ENCODE measurements around the gene SNTB2. TPM values are rescaled to one million over a fixed set of nuclear protein-coding genes. Genes with fewer than 3 reads are reported as not detected.

Gene SNTB2
- total RNA-seq, 1 donor from 2014 or later = 49.5 TPM

DNA sequence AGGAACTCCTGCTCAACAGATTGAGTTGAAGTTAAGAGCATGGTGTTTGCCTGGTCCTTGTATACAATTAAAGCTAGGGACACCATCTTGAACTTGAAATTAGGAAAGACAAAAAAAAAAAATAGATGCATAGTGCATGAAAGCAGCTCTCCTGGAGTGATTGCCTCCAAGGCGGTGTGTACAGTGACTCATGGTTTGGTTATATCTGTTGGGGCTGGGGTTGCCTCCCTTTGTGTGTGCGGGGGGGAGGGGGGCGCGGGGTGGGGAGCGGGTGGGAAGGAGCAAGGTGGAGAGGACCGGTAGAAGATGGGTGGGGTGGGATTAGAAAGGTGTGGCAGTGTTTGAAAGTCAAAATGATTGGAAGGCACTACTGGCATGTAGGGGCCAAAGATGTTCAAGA lies 161.3 kb downstream of the SNTB2 start:
- H3K9me3 Mint-ChIP-seq (ENCODE audit: low read depth) = no peaks in the 10 kb centered on the region
- no peaks in the 10 kb centered on the region for H3K4me1 Mint-ChIP-seq (ENCODE audit: low read depth)
- no peak for DNase-seq (ENCODE audit: low spot score)
- no peaks in the 10 kb centered on the region for H3K27me3 Mint-ChIP-seq (ENCODE audit: low read depth)
- H3K4me3 Mint-ChIP-seq (ENCODE audit: unreplicated experiment) = no peak overlapping the region
- no peak overlapping the region for H3K27ac Mint-ChIP-seq (ENCODE audit: unreplicated experiment)
- peaks cover 4% of the 10 kb centered on the region for H3K36me3 Mint-ChIP-seq (ENCODE audit: low read depth)
- TF ChIP-seq, protein P1, sequence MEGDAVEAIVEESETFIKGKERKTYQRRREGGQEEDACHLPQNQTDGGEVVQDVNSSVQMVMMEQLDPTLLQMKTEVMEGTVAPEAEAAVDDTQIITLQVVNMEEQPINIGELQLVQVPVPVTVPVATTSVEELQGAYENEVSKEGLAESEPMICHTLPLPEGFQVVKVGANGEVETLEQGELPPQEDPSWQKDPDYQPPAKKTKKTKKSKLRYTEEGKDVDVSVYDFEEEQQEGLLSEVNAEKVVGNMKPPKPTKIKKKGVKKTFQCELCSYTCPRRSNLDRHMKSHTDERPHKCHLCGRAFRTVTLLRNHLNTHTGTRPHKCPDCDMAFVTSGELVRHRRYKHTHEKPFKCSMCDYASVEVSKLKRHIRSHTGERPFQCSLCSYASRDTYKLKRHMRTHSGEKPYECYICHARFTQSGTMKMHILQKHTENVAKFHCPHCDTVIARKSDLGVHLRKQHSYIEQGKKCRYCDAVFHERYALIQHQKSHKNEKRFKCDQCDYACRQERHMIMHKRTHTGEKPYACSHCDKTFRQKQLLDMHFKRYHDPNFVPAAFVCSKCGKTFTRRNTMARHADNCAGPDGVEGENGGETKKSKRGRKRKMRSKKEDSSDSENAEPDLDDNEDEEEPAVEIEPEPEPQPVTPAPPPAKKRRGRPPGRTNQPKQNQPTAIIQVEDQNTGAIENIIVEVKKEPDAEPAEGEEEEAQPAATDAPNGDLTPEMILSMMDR (IDR thresholded peaks at IDR 0.05) = no peak

DNA sequence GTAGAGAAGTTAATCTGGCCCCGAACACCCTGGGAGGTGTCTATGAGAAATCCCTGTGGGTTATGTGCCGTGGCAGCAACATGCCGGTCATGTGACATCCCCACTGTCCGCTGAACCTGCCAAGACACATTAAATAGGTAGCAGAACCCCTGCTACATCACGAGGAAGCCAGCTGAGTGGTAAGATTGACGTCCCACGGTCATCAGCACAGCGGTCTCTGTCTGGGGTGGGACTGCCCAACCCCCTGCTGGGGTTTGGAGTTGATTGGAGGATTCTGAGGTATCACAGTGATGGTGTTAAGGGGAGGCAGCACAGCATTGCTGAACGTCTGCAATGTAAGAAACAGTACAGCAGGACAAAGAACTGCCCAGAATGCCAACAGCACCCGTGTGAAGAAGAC lies 162.6 kb downstream of the SNTB2 start:
- H3K4me3 Mint-ChIP-seq (ENCODE audit: unreplicated experiment) = no peak overlapping the region
- no peak overlapping the region for H3K27ac Mint-ChIP-seq (ENCODE audit: unreplicated experiment)
- TF ChIP-seq, protein P1 (IDR thresholded peaks at IDR 0.05) = no peak
- no peak for DNase-seq (ENCODE audit: low spot score)
- no peaks in the 10 kb centered on the region for H3K4me1 Mint-ChIP-seq (ENCODE audit: low read depth)
- peaks cover 4% of the 10 kb centered on the region for H3K36me3 Mint-ChIP-seq (ENCODE audit: low read depth)
- H3K27me3 Mint-ChIP-seq (ENCODE audit: low read depth) = no peaks in the 10 kb centered on the region
- no peaks in the 10 kb centered on the region for H3K9me3 Mint-ChIP-seq (ENCODE audit: low read depth)

DNA sequence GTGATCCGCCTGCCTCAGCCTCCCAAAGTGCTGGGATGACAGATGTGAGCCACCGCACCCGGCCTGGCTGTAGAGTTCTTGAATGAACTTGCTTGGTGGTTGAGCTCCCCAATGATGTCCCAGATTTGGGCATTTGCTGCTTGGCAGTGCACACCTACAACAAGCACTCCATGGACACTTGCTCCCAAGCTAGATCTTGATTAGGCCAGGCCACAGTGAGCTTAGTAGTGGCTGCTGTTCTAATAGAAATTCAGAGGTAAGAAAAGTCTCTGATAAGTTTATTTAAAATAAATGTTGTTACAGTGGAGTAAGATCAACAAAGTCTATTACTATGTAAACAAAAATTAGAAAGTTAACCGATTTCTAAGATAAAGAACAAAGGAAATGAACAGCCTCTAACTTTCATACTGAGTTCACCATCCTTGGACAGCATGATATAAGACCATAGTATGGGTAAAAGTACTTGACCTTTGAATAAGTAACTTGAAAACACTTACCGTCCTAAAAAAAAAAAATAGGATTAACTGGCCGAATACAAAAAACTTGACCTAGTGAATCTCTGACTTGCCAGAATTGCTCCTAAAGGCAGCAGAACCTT lies 163.7 kb downstream of the SNTB2 start:
- TF ChIP-seq, protein P1 (IDR thresholded peaks at IDR 0.05) = no peak
- H3K36me3 Mint-ChIP-seq (ENCODE audit: low read depth) = peaks cover 4% of the 10 kb centered on the region
- no peak overlapping the region for H3K27ac Mint-ChIP-seq (ENCODE audit: unreplicated experiment)
- H3K4me1 Mint-ChIP-seq (ENCODE audit: low read depth) = no peaks in the 10 kb centered on the region
- H3K27me3 Mint-ChIP-seq (ENCODE audit: low read depth) = no peaks in the 10 kb centered on the region
- DNase-seq (ENCODE audit: low spot score) = no peak
- H3K4me3 Mint-ChIP-seq (ENCODE audit: unreplicated experiment) = no peak overlapping the region
- H3K9me3 Mint-ChIP-seq (ENCODE audit: low read depth) = no peaks in the 10 kb centered on the region

DNA sequence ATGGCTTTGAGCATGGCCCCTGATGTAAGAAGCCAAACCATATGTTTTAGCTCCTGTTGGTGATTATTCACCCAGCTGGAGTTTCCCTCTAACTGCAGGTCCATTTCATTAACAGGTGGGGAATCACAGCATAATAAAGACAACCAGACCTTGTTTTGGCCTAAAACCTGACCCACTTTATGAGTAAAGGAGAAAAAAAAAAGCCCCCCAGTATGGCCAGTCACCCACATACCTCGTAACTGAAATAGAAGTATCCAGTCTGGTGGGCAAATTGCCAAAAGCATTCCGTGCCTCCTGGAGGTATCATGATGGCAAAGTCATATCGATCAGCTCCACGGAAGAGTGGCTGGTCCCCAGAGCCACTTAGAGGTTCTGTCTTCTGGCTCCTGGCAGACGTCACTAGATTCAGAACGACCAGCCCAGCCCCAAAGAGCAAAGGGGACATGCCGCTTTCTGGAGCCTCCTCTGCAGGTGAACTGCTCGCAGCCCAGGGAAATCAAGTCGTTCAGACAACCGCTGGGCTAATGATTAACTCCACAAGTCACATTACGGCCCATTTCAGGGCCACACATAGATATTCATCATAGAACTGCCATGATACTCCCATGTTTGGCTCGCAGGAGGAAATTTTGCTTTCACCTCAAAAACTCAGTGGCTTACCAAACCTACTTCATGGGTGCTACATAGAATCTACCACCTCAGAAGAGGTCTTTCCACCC lies 164.5 kb downstream of the SNTB2 start, which contains the start of gene TMED6:
Gene TMED6 (minus strand): TSS at position 478 of the 719 bp plus-strand sequence. CDS start 33 bp downstream, at position 445.
- Mint-ChIP-seq H3K4me1 (ENCODE audit: low read depth) (no peaks in the 10 kb centered on the region), H3K36me3 (ENCODE audit: low read depth) (peaks cover 8% of the 10 kb centered on the region), H3K4me3 (ENCODE audit: unreplicated experiment) (no peak within 1 kb of the TSS), H3K9me3 (ENCODE audit: low read depth) (no peaks in the 10 kb centered on the region), H3K27ac (ENCODE audit: unreplicated experiment) (no peak within 1 kb of the TSS), H3K27me3 (ENCODE audit: low read depth) (no peaks in the 10 kb centered on the region)
- TF ChIP-seq, protein P1 (IDR thresholded peaks at IDR 0.05) = no peak
- DNase-seq (ENCODE audit: low spot score) = no peak

Other genes with a start within 250 kb of the SNTB2 start
- 0.92 to 1.5 TPM (median 1.4 TPM) in 3 replicates for gene HAS3, start 81.5 kb upstream of the SNTB2 start, total RNA-seq
- 77.1 to 83.2 TPM (median 83.1 TPM) in 3 replicates for gene CHTF8, start 54.6 kb upstream of the SNTB2 start, total RNA-seq
- gene UTP4, start 54.5 kb upstream of the SNTB2 start, total RNA-seq = 37.2 to 46.0 TPM (median 41.7 TPM) in 3 replicates
- gene VPS4A, start 124.2 kb downstream of the SNTB2 start, total RNA-seq = 27.3 to 30.5 TPM (median 29.2 TPM) in 3 replicates
- 11.5 to 16.2 TPM (median 15.3 TPM) in 3 replicates for gene PDF, start 143.4 kb downstream of the SNTB2 start, total RNA-seq
- gene COG8, start 152.4 kb downstream of the SNTB2 start, total RNA-seq = 34.1 to 45.7 TPM (median 36.8 TPM) in 3 replicates
- 17.2 to 28.8 TPM (median 18.6 TPM) in 3 replicates for gene NIP7, start 152.6 kb downstream of the SNTB2 start, total RNA-seq
- 0.38 to 0.65 TPM (median 0.55 TPM) in 3 replicates for gene TMED6, start 164.6 kb downstream of the SNTB2 start, total RNA-seq
- 27.1 to 27.9 TPM (median 27.7 TPM) in 3 replicates for gene TERF2, start 198.8 kb downstream of the SNTB2 start, total RNA-seq
- gene CYB5B, start 237.5 kb downstream of the SNTB2 start, total RNA-seq = 67.3 to 75.5 TPM (median 71.8 TPM) in 3 replicates

Data from chondrocyte (in vitro differentiated cells).